ENCODE measurements around the gene WDR26. TPM values are rescaled to one million over a fixed set of nuclear protein-coding genes. Genes with fewer than 3 reads are reported as not detected.

WDR26 gene
- total and polyA plus RNA-seq, 9 of the 15 experiments (the other 6 are each of a cell fraction or from before 2014, with no cell fraction given): 11.5 to 66.0 (median 39.8) TPM

- TF ChIP-seq EP300 (IDR thresholded peaks at IDR 0.05; ENCODE audit: low read length) (no peak), ZNF408 (CRISPR knock-in tag; IDR thresholded peaks at IDR 0.05; ENCODE audit: low read depth) (no peak), EGR1 (conservative IDR thresholded peaks at IDR 0.05) (0 out of 2 replicates have a peak, but pooled peaks have one; percentile 2), POLR3G (IDR thresholded peaks at IDR 0.05; ENCODE audit: extremely low read depth, insufficient read length, insufficient replicate concordance) (no peak), SRSF9 (IDR thresholded peaks at IDR 0.05; ENCODE audit: borderline replicate concordance, low read depth, low read length) (no peak), HES1 (IDR thresholded peaks at IDR 0.05; ENCODE audit: low read depth) (no peak), ARID1B (IDR thresholded peaks at IDR 0.05) (no peak), ZNF347 (CRISPR knock-in tag; IDR thresholded peaks at IDR 0.05; ENCODE audit: low read depth) (no peak), STAT6 (CRISPR knock-in tag; IDR thresholded peaks at IDR 0.05) (no peak), DDX20 (tag; IDR thresholded peaks at IDR 0.05; ENCODE audit: low read depth) (no peak), CBFB (CRISPR knock-in tag; IDR thresholded peaks at IDR 0.05) (no peak), ZBTB9 (CRISPR knock-in tag; IDR thresholded peaks at IDR 0.05) (0 out of 2 replicates have a peak, but pooled peaks have one; percentile 53), ETV1 (tag; conservative IDR thresholded peaks at IDR 0.05; ENCODE audit: low read depth) (no peak), ZNF253 (CRISPR knock-in tag; conservative IDR thresholded peaks at IDR 0.05) (no peak), ARID3A (IDR thresholded peaks at IDR 0.05; ENCODE audit: borderline replicate concordance, low read depth, low read length) (0 out of 2 replicates have a peak, but pooled peaks have one; percentile 23), ETV5 (CRISPR knock-in tag; IDR thresholded peaks at IDR 0.05; ENCODE audit: low read depth) (peak; percentile 42; the same call in 1 of the 2 replicates), SREBF2 (CRISPR knock-in tag; IDR thresholded peaks at IDR 0.05) (no peak), TBP (optimal IDR thresholded peaks at IDR 0.05; ENCODE audit: low read depth, low read length) (no peak), ZNF398 (CRISPR knock-in tag; IDR thresholded peaks at IDR 0.05) (no peak), ZBTB17 (CRISPR knock-in tag; IDR thresholded peaks at IDR 0.05) (0 out of 2 replicates have a peak, but pooled peaks have one; percentile 17)
These were observed 1.4 kb downstream of the WDR26 start (continued) for GRCh38 chr1:224433041-224433691.

Measured in K562 (cell line).